Keratinocyte (primary cell): ENCODE measurements around the gene CASQ1. TPM values are rescaled to one million over a fixed set of nuclear protein-coding genes. Genes with fewer than 3 reads are reported as not detected.

ENCODE experiments used
- DNase-seq: peaks from one replicate; pipeline ENCODE4 v3.0.0-alpha.2; 2011; ENCODE audit warnings: low read depth, missing footprints, low spot score
- FAIRE-seq: peaks from 2 replicates; lab custom pipeline; 2011; peaks lifted over from hg19 to GRCh38; lab: Jason Lieb, UNC
- H2AFZ ChIP-seq: 2 replicates; pipeline ENCODE4 v1.6.0; 2012; ENCODE audit warnings: low read length, control low read depth, inconsistent platforms; ENCODE audit not compliant: control insufficient read depth
- H3K27ac ChIP-seq: 2 replicates; pipeline ENCODE4 v1.5.1; 2011; ENCODE audit warnings: low read length; ENCODE audit not compliant: control insufficient read depth, insufficient read depth
- H3K27me3 ChIP-seq: 3 replicates; pipeline ENCODE4 v1.6.0; 2011; ENCODE audit warnings: low read length; ENCODE audit not compliant: control insufficient read depth, insufficient read depth; ENCODE audit errors: extremely low read depth
- H3K36me3 ChIP-seq, 2 experiments: 2 replicates in 1 of 2; 3 replicates in 1 of 2; pipeline ENCODE4 v1.5.1; 2011; ENCODE audit warnings: low read length in 2 of 2, mild to moderate bottlenecking in 1 of 2; ENCODE audit not compliant: control insufficient read depth in 2 of 2, insufficient read depth in 2 of 2; ENCODE audit errors: extremely low read depth in 1 of 2
- H3K4me1 ChIP-seq: 3 replicates; pipeline ENCODE4 v1.5.1; 2011; ENCODE audit warnings: low read length; ENCODE audit not compliant: control insufficient read depth, insufficient read depth; ENCODE audit errors: extremely low read depth
- H3K4me2 ChIP-seq: 3 replicates; pipeline ENCODE4 v1.6.0; 2011; ENCODE audit warnings: low read depth, low read length; ENCODE audit not compliant: control insufficient read depth, insufficient read depth; ENCODE audit errors: extremely low read depth
- H3K4me3 ChIP-seq, 3 experiments: fragments of 200-600 bp in 1 of 3; sonication (generic) in 1 of 3; 2 replicates in 2 of 3; 3 replicates in 1 of 3; pipeline ENCODE4 v1.5.1; 2011 to 2016; ENCODE audit warnings: low read length in 3 of 3, mild to moderate bottlenecking in 3 of 3, control low read depth in 2 of 3, inconsistent platforms in 1 of 3, low read depth in 1 of 3, mixed read lengths in 1 of 3, mixed run types in 1 of 3, moderate library complexity in 1 of 3; ENCODE audit not compliant: control insufficient read depth in 2 of 3, insufficient read depth in 2 of 3; ENCODE audit errors: extremely low read depth in 1 of 3
- H3K79me2 ChIP-seq: 2 replicates; pipeline ENCODE4 v1.6.0; 2012; ENCODE audit warnings: low read length; ENCODE audit not compliant: control insufficient read depth, insufficient read depth
- H3K9ac ChIP-seq: 3 replicates; pipeline ENCODE4 v1.6.0; 2011; ENCODE audit warnings: low read length; ENCODE audit not compliant: control insufficient read depth, insufficient read depth; ENCODE audit errors: extremely low read depth
- H3K9me1 ChIP-seq: 3 replicates; pipeline ENCODE4 v1.6.0; 2011; ENCODE audit warnings: low read length; ENCODE audit not compliant: control insufficient read depth, insufficient read depth; ENCODE audit errors: extremely low read depth
- H3K9me3 ChIP-seq: 2 replicates; pipeline ENCODE4 v1.5.1; 2012; ENCODE audit warnings: low read depth, low read length; ENCODE audit not compliant: control insufficient read depth
- H4K20me1 ChIP-seq: 3 replicates; pipeline ENCODE4 v1.6.0; 2011; ENCODE audit warnings: low read length; ENCODE audit not compliant: control insufficient read depth, insufficient read depth; ENCODE audit errors: extremely low read depth
- EZH2 ChIP-seq: IDR thresholded peaks from one replicate; pipeline ENCODE4 v1.6.1; 2012; ENCODE audit warnings: inconsistent platforms, mild to moderate bottlenecking, low read length, moderate library complexity
- dilution Hi-C: fragments of 300-500 bp; cut with MboI; formaldehyde crosslinking; loops from one replicate; pipeline ENCODE4 v1.7.0; 2020; ENCODE audit warnings: low sequenced_read_pairs; ENCODE audit not compliant: extremely low pct_ligation_motif_present
- polyA plus RNA-seq, 5 experiments: library from polyadenylated mRNA; depleted of rRNA in 3 of 5; stranded (reverse) in 3 of 5; stranded (forward) in 1 of 5; unstranded in 1 of 5; fragments of >200 nt; gene quantifications; 1 replicate in 1 of 5; 2 replicates in 3 of 5; 3 replicates in 1 of 5; pipeline versions ENCODE4 v1.2.1 to v1.2.3, GENCODE V29; 2011 to 2012; ENCODE audit warnings: missing spikeins in 2 of 5, low read depth in 1 of 5, low replicate concordance in 1 of 5
- TF ChIP-seq, protein P1 (sequence below), 3 experiments: IDR thresholded peaks in 1 of 3; conservative IDR thresholded peaks in 1 of 3; optimal IDR thresholded peaks in 1 of 3; 2 replicates in 2 of 3; 3 replicates in 1 of 3; pipeline versions ENCODE3 to v1.5.1; 2011; ENCODE audit warnings: low read length in 3 of 3, mild to moderate bottlenecking in 3 of 3, moderate library complexity in 2 of 3, control low read depth in 1 of 3, inconsistent platforms in 1 of 3; ENCODE audit not compliant: insufficient read depth in 2 of 3; ENCODE audit errors: extremely low read depth in 1 of 3

Gene CASQ1
- polyA plus RNA-seq, 1 donor (not counting 4 experiments of a cell fraction or from before 2014, with no cell fraction given): not detected

DNA sequence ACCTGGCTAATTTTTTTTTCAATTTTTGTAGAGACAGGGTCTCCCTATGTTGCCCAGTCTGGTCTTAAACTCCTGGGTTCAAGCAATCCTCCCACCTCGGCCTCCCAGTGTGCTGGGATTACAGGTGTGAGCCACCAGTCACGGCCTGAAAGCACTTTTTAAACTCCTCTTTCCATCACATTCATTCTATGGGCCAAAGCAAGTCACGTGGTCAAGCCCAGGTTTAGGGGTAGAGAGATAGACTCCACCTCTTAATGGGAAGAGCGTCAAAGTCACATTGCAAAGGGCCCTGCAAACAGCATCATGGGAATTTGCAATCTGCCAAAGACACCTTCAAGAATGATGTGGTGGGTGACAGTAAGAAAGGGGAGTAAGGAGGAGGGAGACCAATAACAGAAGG, 31.8 kb upstream of the CASQ1 start:
- no peak overlapping the region for H3K27ac ChIP-seq
- dilution Hi-C loops: no loop called here
- no peaks in the 10 kb centered on the region for H3K9me3 ChIP-seq
- TF ChIP-seq, protein P1, sequence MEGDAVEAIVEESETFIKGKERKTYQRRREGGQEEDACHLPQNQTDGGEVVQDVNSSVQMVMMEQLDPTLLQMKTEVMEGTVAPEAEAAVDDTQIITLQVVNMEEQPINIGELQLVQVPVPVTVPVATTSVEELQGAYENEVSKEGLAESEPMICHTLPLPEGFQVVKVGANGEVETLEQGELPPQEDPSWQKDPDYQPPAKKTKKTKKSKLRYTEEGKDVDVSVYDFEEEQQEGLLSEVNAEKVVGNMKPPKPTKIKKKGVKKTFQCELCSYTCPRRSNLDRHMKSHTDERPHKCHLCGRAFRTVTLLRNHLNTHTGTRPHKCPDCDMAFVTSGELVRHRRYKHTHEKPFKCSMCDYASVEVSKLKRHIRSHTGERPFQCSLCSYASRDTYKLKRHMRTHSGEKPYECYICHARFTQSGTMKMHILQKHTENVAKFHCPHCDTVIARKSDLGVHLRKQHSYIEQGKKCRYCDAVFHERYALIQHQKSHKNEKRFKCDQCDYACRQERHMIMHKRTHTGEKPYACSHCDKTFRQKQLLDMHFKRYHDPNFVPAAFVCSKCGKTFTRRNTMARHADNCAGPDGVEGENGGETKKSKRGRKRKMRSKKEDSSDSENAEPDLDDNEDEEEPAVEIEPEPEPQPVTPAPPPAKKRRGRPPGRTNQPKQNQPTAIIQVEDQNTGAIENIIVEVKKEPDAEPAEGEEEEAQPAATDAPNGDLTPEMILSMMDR (optimal IDR thresholded peaks at IDR 0.05 in 1 of 3, IDR thresholded peaks at IDR 0.05 in 1 of 3, conservative IDR thresholded peaks at IDR 0.05 in 1 of 3; ENCODE audit: extremely low read depth in 1 of 3, insufficient read depth in 2 of 3, low read length in 3 of 3): no peak
- no peak for TF ChIP-seq EZH2
- peaks cover 7% of the 10 kb centered on the region for H3K27me3 ChIP-seq
- no peak overlapping the region for H3K4me2 ChIP-seq
- H3K9me1 ChIP-seq: no peaks in the 10 kb centered on the region
- no peaks in the 10 kb centered on the region for H4K20me1 ChIP-seq
- no peaks in the 10 kb centered on the region for H3K79me2 ChIP-seq
- DNase-seq: no peak
- no peaks in the 10 kb centered on the region for H3K36me3 ChIP-seq
- H2AFZ ChIP-seq: no peak overlapping the region
- H3K4me3 ChIP-seq: no peak overlapping the region
- no peak overlapping the region for H3K9ac ChIP-seq
- no peak for FAIRE-seq
- no peaks in the 10 kb centered on the region for H3K4me1 ChIP-seq

DNA sequence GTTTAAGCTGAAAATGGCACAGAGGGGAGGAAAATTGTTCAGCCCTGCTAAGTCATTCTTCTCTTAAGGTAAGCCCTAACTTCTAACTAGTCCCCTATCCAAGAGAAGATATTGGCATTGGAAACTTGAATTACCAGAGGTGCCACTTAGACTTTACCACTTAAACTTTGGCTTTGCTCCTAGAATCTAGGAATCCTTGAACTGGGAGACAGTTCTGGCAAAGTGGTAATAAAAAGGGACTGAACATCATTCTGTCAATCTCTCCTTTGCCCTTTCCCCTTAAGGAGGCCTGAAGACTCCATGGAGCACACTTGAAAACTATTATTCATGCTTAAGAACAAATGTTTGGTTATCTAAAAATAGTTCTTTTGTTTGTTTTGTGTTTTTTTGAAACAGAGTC, 30.5 kb upstream of the CASQ1 start:
- TF ChIP-seq EZH2: no peak
- no peaks in the 10 kb centered on the region for H3K79me2 ChIP-seq
- no peak overlapping the region for H3K4me3 ChIP-seq
- H3K9me1 ChIP-seq: no peaks in the 10 kb centered on the region
- H3K4me2 ChIP-seq: no peak overlapping the region
- H3K4me1 ChIP-seq: no peaks in the 10 kb centered on the region
- no peak overlapping the region for H3K27ac ChIP-seq
- dilution Hi-C loops: no loop called here
- DNase-seq: no peak
- H3K9ac ChIP-seq: no peak overlapping the region
- H3K27me3 ChIP-seq: peaks cover 7% of the 10 kb centered on the region
- H4K20me1 ChIP-seq: no peaks in the 10 kb centered on the region
- no peaks in the 10 kb centered on the region for H3K36me3 ChIP-seq
- FAIRE-seq: no peak
- no peak overlapping the region for H2AFZ ChIP-seq
- no peaks in the 10 kb centered on the region for H3K9me3 ChIP-seq
